Measurements from ENCODE around the gene EVI5L.
"Not testable (repeated sequence)": the region's sequence is repeated elsewhere in the genome, so short reads cannot be mapped to it uniquely, and the experiment has no call there.

Gene EVI5L

GRCh38 chr19:7792701-7793100 is 37.3 kb upstream of the EVI5L start:
- Histone ChIP-seq H3K27me3 (replicated peaks; ENCODE audit: control insufficient read depth, insufficient read depth, low read length) (peaks cover 42% of the 10 kb centered on the region), H3K9me3 (ENCODE audit: control insufficient read depth, low read length) (peaks cover 18% of the 10 kb centered on the region)
- H3K9ac ChIP-seq (ENCODE audit: low read length); H3K36me3 ChIP-seq (ENCODE audit: control insufficient read depth, insufficient read depth, low read length, severe bottlenecking); H3K4me1 ChIP-seq (ENCODE audit: control insufficient read depth, insufficient read depth, low read length); DNase-seq (ENCODE audit: low read depth); H3K4me3 ChIP-seq (ENCODE audit: low read length): not testable (repeated sequence)

GRCh38 chr19:7793493-7793892 is 36.5 kb upstream of the EVI5L start:
- Histone ChIP-seq H3K36me3 (ENCODE audit: control insufficient read depth, insufficient read depth, low read length, severe bottlenecking) (no peaks in the 10 kb centered on the region), H3K27me3 (replicated peaks; ENCODE audit: control insufficient read depth, insufficient read depth, low read length) (peaks cover 39% of the 10 kb centered on the region), H3K4me3 (ENCODE audit: low read length) (no peak overlapping the region), H3K9ac (ENCODE audit: low read length) (no peak overlapping the region), H3K9me3 (ENCODE audit: control insufficient read depth, low read length) (peaks cover 18% of the 10 kb centered on the region), H3K4me1 (ENCODE audit: control insufficient read depth, insufficient read depth, low read length) (no peaks in the 10 kb centered on the region)
- no peak for DNase-seq (ENCODE audit: low read depth)

- Histone ChIP-seq H3K4me3 (ENCODE audit: low read length) (no peak overlapping the region), H3K27me3 (replicated peaks; ENCODE audit: control insufficient read depth, insufficient read depth, low read length) (peaks cover 34% of the 10 kb centered on the region), H3K9me3 (ENCODE audit: control insufficient read depth, low read length) (peaks cover 18% of the 10 kb centered on the region), H3K36me3 (ENCODE audit: control insufficient read depth, insufficient read depth, low read length, severe bottlenecking) (no peaks in the 10 kb centered on the region), H3K9ac (ENCODE audit: low read length) (no peak overlapping the region), H3K4me1 (ENCODE audit: control insufficient read depth, insufficient read depth, low read length) (peaks cover 10% of the 10 kb centered on the region)
- DNase-seq (ENCODE audit: low read depth): no peak
These were observed 34.4 kb upstream of the EVI5L start for GRCh38 chr19:7795555-7796161.

- Histone ChIP-seq H3K9ac (ENCODE audit: low read length) (peak overlapping the region; percentile 46), H3K27me3 (replicated peaks; ENCODE audit: control insufficient read depth, insufficient read depth, low read length) (peaks cover 33% of the 10 kb centered on the region), H3K36me3 (ENCODE audit: control insufficient read depth, insufficient read depth, low read length, severe bottlenecking) (no peaks in the 10 kb centered on the region), H3K4me3 (ENCODE audit: low read length) (peak overlapping the region; percentile 77), H3K4me1 (ENCODE audit: control insufficient read depth, insufficient read depth, low read length) (peaks cover 10% of the 10 kb centered on the region), H3K9me3 (ENCODE audit: control insufficient read depth, low read length) (peaks cover 5% of the 10 kb centered on the region)
- peak; percentile 95 for DNase-seq (ENCODE audit: low read depth)
These were observed 30.2 kb upstream of the EVI5L start for GRCh38 chr19:7799640-7800355.

- no peak overlapping the region for H3K4me3 ChIP-seq (ENCODE audit: low read length)
- no peak for DNase-seq (ENCODE audit: low read depth)
These were observed 28.9 kb upstream of the EVI5L start for GRCh38 chr19:7801020-7801570.

GRCh38 chr19:7806234-7806633 is 23.8 kb upstream of the EVI5L start:
- no peaks in the 10 kb centered on the region for H3K36me3 ChIP-seq (ENCODE audit: control insufficient read depth, insufficient read depth, low read length, severe bottlenecking)
- DNase-seq (ENCODE audit: low read depth): no peak
- no peaks in the 10 kb centered on the region for H3K4me1 ChIP-seq (ENCODE audit: control insufficient read depth, insufficient read depth, low read length)
- H3K9me3 ChIP-seq (ENCODE audit: control insufficient read depth, low read length): peaks cover 9% of the 10 kb centered on the region
- no peak overlapping the region for H3K9ac ChIP-seq (ENCODE audit: low read length)
- peaks cover 31% of the 10 kb centered on the region for H3K27me3 ChIP-seq (replicated peaks; ENCODE audit: control insufficient read depth, insufficient read depth, low read length)
- no peak overlapping the region for H3K4me3 ChIP-seq (ENCODE audit: low read length)

More at GRCh38 chr19:7801020-7801570, 28.9 kb upstream of the EVI5L start:
- Histone ChIP-seq H3K9me3 (ENCODE audit: control insufficient read depth, low read length) (peaks cover 5% of the 10 kb centered on the region), H3K9ac (ENCODE audit: low read length) (no peak overlapping the region), H3K4me1 (ENCODE audit: control insufficient read depth, insufficient read depth, low read length) (peaks cover 10% of the 10 kb centered on the region), H3K27me3 (replicated peaks; ENCODE audit: control insufficient read depth, insufficient read depth, low read length) (peaks cover 35% of the 10 kb centered on the region), H3K36me3 (ENCODE audit: control insufficient read depth, insufficient read depth, low read length, severe bottlenecking) (no peaks in the 10 kb centered on the region)

GRCh38 chr19:7806876-7807275 is 23.1 kb upstream of the EVI5L start:
- Histone ChIP-seq H3K4me3 (ENCODE audit: low read length) (no peak overlapping the region), H3K9ac (ENCODE audit: low read length) (no peak overlapping the region)
- DNase-seq (ENCODE audit: low read depth): no peak

GRCh38 chr19:7808108-7808507 is 21.9 kb upstream of the EVI5L start:
- DNase-seq (ENCODE audit: low read depth): no peak

More at GRCh38 chr19:7806876-7807275, 23.1 kb upstream of the EVI5L start:
- Histone ChIP-seq H3K36me3 (ENCODE audit: control insufficient read depth, insufficient read depth, low read length, severe bottlenecking) (no peaks in the 10 kb centered on the region), H3K27me3 (replicated peaks; ENCODE audit: control insufficient read depth, insufficient read depth, low read length) (peaks cover 30% of the 10 kb centered on the region), H3K9me3 (ENCODE audit: control insufficient read depth, low read length) (peaks cover 15% of the 10 kb centered on the region), H3K4me1 (ENCODE audit: control insufficient read depth, insufficient read depth, low read length) (no peaks in the 10 kb centered on the region)

GRCh38 chr19:7811989-7812388 is 18.0 kb upstream of the EVI5L start:
- H3K4me3 ChIP-seq (ENCODE audit: low read length): no peak overlapping the region
- no peak for DNase-seq (ENCODE audit: low read depth)
- peaks cover 24% of the 10 kb centered on the region for H3K9me3 ChIP-seq (ENCODE audit: control insufficient read depth, low read length)

More at GRCh38 chr19:7808108-7808507, 21.9 kb upstream of the EVI5L start:
- Histone ChIP-seq H3K9me3 (ENCODE audit: control insufficient read depth, low read length) (peaks cover 21% of the 10 kb centered on the region), H3K9ac (ENCODE audit: low read length) (no peak overlapping the region), H3K4me1 (ENCODE audit: control insufficient read depth, insufficient read depth, low read length) (no peaks in the 10 kb centered on the region), H3K36me3 (ENCODE audit: control insufficient read depth, insufficient read depth, low read length, severe bottlenecking) (no peaks in the 10 kb centered on the region), H3K27me3 (replicated peaks; ENCODE audit: control insufficient read depth, insufficient read depth, low read length) (peaks cover 23% of the 10 kb centered on the region), H3K4me3 (ENCODE audit: low read length) (no peak overlapping the region)

GRCh38 chr19:7815325-7815724 is 14.7 kb upstream of the EVI5L start:
- DNase-seq (ENCODE audit: low read depth): no peak
- no peak overlapping the region for H3K4me3 ChIP-seq (ENCODE audit: low read length)
- H3K9ac ChIP-seq (ENCODE audit: low read length): no peak overlapping the region
- H3K4me1 ChIP-seq (ENCODE audit: control insufficient read depth, insufficient read depth, low read length): no peaks in the 10 kb centered on the region
- H3K9me3 ChIP-seq (ENCODE audit: control insufficient read depth, low read length): peaks cover 42% of the 10 kb centered on the region
- peaks cover 25% of the 10 kb centered on the region for H3K27me3 ChIP-seq (replicated peaks; ENCODE audit: control insufficient read depth, insufficient read depth, low read length)
- H3K36me3 ChIP-seq (ENCODE audit: control insufficient read depth, insufficient read depth, low read length, severe bottlenecking): no peaks in the 10 kb centered on the region

More at GRCh38 chr19:7811989-7812388, 18.0 kb upstream of the EVI5L start:
- Histone ChIP-seq H3K36me3 (ENCODE audit: control insufficient read depth, insufficient read depth, low read length, severe bottlenecking) (no peaks in the 10 kb centered on the region), H3K4me1 (ENCODE audit: control insufficient read depth, insufficient read depth, low read length) (no peaks in the 10 kb centered on the region), H3K27me3 (replicated peaks; ENCODE audit: control insufficient read depth, insufficient read depth, low read length) (peaks cover 15% of the 10 kb centered on the region), H3K9ac (ENCODE audit: low read length) (no peak overlapping the region)

GRCh38 chr19:7816040-7816439 is 14.0 kb upstream of the EVI5L start:
- not testable (repeated sequence) for H3K4me1 ChIP-seq (ENCODE audit: control insufficient read depth, insufficient read depth, low read length)

More at GRCh38 chr19:7816040-7816439, 14.0 kb upstream of the EVI5L start:
- not testable (repeated sequence) for DNase-seq (ENCODE audit: low read depth); H3K36me3 ChIP-seq (ENCODE audit: control insufficient read depth, insufficient read depth, low read length, severe bottlenecking); H3K4me3 ChIP-seq (ENCODE audit: low read length); H3K9ac ChIP-seq (ENCODE audit: low read length)
- Histone ChIP-seq H3K27me3 (replicated peaks; ENCODE audit: control insufficient read depth, insufficient read depth, low read length) (peaks cover 32% of the 10 kb centered on the region), H3K9me3 (ENCODE audit: control insufficient read depth, low read length) (peaks cover 35% of the 10 kb centered on the region)
